H1 (cell line): Measurements from ENCODE around the gene GMNN.

Experiments used
- ASH2L ChIP-seq: fragments of 200-600, 300-600 bp; sonication (generic); IDR thresholded peaks from one replicate; pipeline ENCODE4 v1.7.1; 2017; ENCODE audit warnings: low read length
- ATF2 ChIP-seq: IDR thresholded peaks from 2 replicates; pipeline ENCODE4 v1.6.1; 2012; ENCODE audit warnings: low read length, inconsistent platforms
- CTCF ChIP-seq, 3 experiments: IDR thresholded peaks; 1 replicate in 2 of 3; 2 replicates in 1 of 3; pipeline versions ENCODE4 v1.5.1 to v1.6.1; 2011; ENCODE audit warnings: low read length in 3 of 3, mild to moderate bottlenecking in 3 of 3, inconsistent platforms in 2 of 3, low read depth in 1 of 3, moderate library complexity in 1 of 3; ENCODE audit not compliant: insufficient read depth in 1 of 3; ENCODE audit errors: control extremely low read depth in 1 of 3
- E2F6 ChIP-seq: IDR thresholded peaks from 2 replicates; pipeline ENCODE4 v1.6.1; 2012; ENCODE audit warnings: inconsistent platforms
- EP300 ChIP-seq, 2 experiments: IDR thresholded peaks; 1 replicate in 1 of 2; 2 replicates in 1 of 2; pipeline ENCODE4 v1.6.1; 2011 to 2012; ENCODE audit warnings: low read depth in 2 of 2, low read length in 2 of 2, mild to moderate bottlenecking in 2 of 2, borderline replicate concordance in 1 of 2, inconsistent platforms in 1 of 2, moderate library complexity in 1 of 2
- KDM1A ChIP-seq: fragments of 200-600, 300-600 bp; sonication (generic); IDR thresholded peaks from 2 replicates; pipeline ENCODE4 v1.7.1; 2016; ENCODE audit warnings: mild to moderate bottlenecking, low read length, borderline replicate concordance

GRCh38 chr6:24763578-24763977, 11.2 kb upstream of the GMNN start:
- no peak for TF ChIP-seq KDM1A
- TF ChIP-seq CTCF (IDR thresholded peaks at IDR 0.05; ENCODE audit: control extremely low read depth in 1 of 3, insufficient read depth in 1 of 3, low read depth in 1 of 3, low read length in 3 of 3), result no peak
- no peak for TF ChIP-seq E2F6
- TF ChIP-seq EP300 (IDR thresholded peaks at IDR 0.05; ENCODE audit: borderline replicate concordance in 1 of 2, low read depth in 2 of 2, low read length in 2 of 2), result no peak
- no peak for TF ChIP-seq ATF2
- TF ChIP-seq ASH2L, result no peak
